Breast epithelium (tissue), 3 donors: Measurements from ENCODE around the gene PORCN.

ENCODE experiments used
- POLR2AphosphoS5 ChIP-seq, 3 donors: sonication (generic); formaldehyde crosslinking; IDR thresholded peaks; one replicate each; pipeline ENCODE4 v1.6.1; 2017; ENCODE audit warnings: antibody characterized with exemption in 3 of 3
- TF ChIP-seq, protein P1 (sequence below), 3 donors: fragments of 450-650 bp; IDR thresholded peaks; one replicate each; pipeline ENCODE4 v1.5.1; 2016 to 2017; ENCODE audit warnings: antibody characterized with exemption in 3 of 3, mild to moderate bottlenecking in 3 of 3, moderate library complexity in 3 of 3

DNA sequence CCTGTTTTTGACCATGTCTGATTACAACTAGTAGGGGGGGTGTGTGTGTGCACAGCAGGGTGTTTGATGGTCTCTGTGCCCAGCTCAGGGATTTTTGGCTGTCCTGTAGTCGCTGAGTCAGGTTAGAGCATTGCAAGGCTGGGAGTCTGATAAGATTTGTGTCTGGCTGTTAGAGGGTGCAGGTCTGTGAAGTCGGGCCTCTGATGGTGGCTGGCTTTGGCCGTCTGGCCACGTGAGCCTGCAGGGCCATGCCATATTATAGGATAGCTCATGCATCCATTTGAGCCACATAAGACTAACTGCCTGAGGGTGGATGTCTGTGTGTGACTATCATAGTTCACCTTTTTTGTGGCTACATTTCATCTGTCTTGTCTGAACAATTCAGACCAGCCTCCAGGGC, 4.9 kb downstream of the PORCN start:
- no peak for TF ChIP-seq POLR2AphosphoS5 (IDR thresholded peaks at IDR 0.05)
- TF ChIP-seq, protein P1, sequence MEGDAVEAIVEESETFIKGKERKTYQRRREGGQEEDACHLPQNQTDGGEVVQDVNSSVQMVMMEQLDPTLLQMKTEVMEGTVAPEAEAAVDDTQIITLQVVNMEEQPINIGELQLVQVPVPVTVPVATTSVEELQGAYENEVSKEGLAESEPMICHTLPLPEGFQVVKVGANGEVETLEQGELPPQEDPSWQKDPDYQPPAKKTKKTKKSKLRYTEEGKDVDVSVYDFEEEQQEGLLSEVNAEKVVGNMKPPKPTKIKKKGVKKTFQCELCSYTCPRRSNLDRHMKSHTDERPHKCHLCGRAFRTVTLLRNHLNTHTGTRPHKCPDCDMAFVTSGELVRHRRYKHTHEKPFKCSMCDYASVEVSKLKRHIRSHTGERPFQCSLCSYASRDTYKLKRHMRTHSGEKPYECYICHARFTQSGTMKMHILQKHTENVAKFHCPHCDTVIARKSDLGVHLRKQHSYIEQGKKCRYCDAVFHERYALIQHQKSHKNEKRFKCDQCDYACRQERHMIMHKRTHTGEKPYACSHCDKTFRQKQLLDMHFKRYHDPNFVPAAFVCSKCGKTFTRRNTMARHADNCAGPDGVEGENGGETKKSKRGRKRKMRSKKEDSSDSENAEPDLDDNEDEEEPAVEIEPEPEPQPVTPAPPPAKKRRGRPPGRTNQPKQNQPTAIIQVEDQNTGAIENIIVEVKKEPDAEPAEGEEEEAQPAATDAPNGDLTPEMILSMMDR (IDR thresholded peaks at IDR 0.05): no peak
